ENCODE results near the gene GRIN2D.

DNA sequence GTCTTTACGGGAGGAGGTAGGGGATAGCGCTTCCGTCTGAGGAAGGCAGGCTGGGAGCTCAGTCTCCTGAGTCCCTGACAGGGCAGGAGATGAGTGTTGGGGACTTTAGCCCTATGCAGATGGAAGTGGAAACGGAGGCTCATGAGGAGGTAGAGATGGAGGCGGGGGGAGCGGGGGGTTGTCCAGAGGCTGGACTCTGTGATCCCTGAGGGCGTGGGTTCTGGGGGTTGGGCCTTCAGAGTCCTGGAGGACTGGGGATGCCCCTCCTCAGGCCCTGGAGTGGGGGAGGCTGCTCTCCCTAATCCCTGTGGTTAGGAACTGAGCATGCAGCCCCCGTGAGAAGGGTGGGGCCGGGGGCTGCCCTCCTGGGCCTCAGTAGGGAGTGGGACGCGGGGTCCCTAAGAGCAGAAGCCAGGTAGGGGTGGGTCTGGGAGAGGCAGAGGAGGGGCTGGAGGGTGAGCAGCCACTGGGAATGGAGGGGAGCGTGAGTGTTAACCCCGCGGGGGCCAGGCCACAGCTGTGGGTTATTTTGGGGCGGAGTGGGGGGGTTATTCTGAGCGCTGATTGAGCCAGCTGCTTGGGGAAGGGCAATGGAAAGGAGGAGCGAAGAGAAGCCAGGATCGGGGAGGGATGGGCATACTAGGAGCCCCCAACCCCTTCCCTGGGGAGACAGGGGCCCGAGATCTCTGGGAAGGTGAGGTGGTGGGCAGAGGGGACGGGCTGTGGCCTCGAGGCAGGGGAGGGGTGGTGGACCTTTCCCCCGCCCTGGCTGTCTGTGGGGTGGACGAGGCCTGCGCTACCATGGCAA lies 2.8 kb downstream of the GRIN2D start:
- no peak for TF ChIP-seq ZNF232 (CRISPR knock-in tag; IDR thresholded peaks at IDR 0.05)
- TF ChIP-seq, protein P1, sequence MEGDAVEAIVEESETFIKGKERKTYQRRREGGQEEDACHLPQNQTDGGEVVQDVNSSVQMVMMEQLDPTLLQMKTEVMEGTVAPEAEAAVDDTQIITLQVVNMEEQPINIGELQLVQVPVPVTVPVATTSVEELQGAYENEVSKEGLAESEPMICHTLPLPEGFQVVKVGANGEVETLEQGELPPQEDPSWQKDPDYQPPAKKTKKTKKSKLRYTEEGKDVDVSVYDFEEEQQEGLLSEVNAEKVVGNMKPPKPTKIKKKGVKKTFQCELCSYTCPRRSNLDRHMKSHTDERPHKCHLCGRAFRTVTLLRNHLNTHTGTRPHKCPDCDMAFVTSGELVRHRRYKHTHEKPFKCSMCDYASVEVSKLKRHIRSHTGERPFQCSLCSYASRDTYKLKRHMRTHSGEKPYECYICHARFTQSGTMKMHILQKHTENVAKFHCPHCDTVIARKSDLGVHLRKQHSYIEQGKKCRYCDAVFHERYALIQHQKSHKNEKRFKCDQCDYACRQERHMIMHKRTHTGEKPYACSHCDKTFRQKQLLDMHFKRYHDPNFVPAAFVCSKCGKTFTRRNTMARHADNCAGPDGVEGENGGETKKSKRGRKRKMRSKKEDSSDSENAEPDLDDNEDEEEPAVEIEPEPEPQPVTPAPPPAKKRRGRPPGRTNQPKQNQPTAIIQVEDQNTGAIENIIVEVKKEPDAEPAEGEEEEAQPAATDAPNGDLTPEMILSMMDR (IDR thresholded peaks at IDR 0.05), result no peak
- no peak for TF ChIP-seq NR1H2 (CRISPR knock-in tag; IDR thresholded peaks at IDR 0.05)
- TF ChIP-seq, protein P2, sequence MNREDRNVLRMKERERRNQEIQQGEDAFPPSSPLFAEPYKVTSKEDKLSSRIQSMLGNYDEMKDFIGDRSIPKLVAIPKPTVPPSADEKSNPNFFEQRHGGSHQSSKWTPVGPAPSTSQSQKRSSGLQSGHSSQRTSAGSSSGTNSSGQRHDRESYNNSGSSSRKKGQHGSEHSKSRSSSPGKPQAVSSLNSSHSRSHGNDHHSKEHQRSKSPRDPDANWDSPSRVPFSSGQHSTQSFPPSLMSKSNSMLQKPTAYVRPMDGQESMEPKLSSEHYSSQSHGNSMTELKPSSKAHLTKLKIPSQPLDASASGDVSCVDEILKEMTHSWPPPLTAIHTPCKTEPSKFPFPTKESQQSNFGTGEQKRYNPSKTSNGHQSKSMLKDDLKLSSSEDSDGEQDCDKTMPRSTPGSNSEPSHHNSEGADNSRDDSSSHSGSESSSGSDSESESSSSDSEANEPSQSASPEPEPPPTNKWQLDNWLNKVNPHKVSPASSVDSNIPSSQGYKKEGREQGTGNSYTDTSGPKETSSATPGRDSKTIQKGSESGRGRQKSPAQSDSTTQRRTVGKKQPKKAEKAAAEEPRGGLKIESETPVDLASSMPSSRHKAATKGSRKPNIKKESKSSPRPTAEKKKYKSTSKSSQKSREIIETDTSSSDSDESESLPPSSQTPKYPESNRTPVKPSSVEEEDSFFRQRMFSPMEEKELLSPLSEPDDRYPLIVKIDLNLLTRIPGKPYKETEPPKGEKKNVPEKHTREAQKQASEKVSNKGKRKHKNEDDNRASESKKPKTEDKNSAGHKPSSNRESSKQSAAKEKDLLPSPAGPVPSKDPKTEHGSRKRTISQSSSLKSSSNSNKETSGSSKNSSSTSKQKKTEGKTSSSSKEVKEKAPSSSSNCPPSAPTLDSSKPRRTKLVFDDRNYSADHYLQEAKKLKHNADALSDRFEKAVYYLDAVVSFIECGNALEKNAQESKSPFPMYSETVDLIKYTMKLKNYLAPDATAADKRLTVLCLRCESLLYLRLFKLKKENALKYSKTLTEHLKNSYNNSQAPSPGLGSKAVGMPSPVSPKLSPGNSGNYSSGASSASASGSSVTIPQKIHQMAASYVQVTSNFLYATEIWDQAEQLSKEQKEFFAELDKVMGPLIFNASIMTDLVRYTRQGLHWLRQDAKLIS (CRISPR knock-in tag; IDR thresholded peaks at IDR 0.05; ENCODE audit: borderline replicate concordance), result no peak
- no peak for TF ChIP-seq NR2C2 (CRISPR knock-in tag; IDR thresholded peaks at IDR 0.05)
- no peak for TF ChIP-seq RELA (CRISPR knock-in tag; IDR thresholded peaks at IDR 0.05; ENCODE audit: borderline replicate concordance)
- no peak for TF ChIP-seq NR3C1 (CRISPR knock-in tag; conservative IDR thresholded peaks at IDR 0.05; ENCODE audit: low read depth)
- no peak for TF ChIP-seq ZNF317 (CRISPR knock-in tag; IDR thresholded peaks at IDR 0.05; ENCODE audit: borderline replicate concordance, low read depth)
- TF ChIP-seq, protein P3, sequence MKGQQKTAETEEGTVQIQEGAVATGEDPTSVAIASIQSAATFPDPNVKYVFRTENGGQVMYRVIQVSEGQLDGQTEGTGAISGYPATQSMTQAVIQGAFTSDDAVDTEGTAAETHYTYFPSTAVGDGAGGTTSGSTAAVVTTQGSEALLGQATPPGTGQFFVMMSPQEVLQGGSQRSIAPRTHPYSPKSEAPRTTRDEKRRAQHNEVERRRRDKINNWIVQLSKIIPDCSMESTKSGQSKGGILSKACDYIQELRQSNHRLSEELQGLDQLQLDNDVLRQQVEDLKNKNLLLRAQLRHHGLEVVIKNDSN (CRISPR knock-in tag; IDR thresholded peaks at IDR 0.05), result no peak
- TF ChIP-seq, protein P4, sequence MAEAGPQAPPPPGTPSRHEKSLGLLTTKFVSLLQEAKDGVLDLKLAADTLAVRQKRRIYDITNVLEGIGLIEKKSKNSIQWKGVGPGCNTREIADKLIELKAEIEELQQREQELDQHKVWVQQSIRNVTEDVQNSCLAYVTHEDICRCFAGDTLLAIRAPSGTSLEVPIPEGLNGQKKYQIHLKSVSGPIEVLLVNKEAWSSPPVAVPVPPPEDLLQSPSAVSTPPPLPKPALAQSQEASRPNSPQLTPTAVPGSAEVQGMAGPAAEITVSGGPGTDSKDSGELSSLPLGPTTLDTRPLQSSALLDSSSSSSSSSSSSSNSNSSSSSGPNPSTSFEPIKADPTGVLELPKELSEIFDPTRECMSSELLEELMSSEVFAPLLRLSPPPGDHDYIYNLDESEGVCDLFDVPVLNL (CRISPR knock-in tag; IDR thresholded peaks at IDR 0.05; ENCODE audit: borderline replicate concordance, low read depth), result no peak
- no peak for TF ChIP-seq CREM (CRISPR knock-in tag; IDR thresholded peaks at IDR 0.05)
